C4-2B (cell line): ENCODE data around the gene KCNE1.

Experiments used
- CTCF ChIP-seq: fragments of 450-650 bp; conservative IDR thresholded peaks from 2 replicates; pipeline ENCODE4 v1.5.1; 2017; ENCODE audit warnings: mild to moderate bottlenecking
- ZFX ChIP-seq: fragments of 450-650 bp; IDR thresholded peaks from 2 replicates; pipeline ENCODE4 v1.6.1; 2017

- TF ChIP-seq CTCF = no peak
- TF ChIP-seq ZFX = no peak
These were observed 16.1 kb upstream of the KCNE1 start for GRCh38 chr21:34528131-34528561.
